ENCODE results near the gene A2M.
"Not testable (repeated sequence)": the region's sequence is repeated elsewhere in the genome, so short reads cannot be mapped to it uniquely, and the experiment has no call there.

The A2M gene

DNA sequence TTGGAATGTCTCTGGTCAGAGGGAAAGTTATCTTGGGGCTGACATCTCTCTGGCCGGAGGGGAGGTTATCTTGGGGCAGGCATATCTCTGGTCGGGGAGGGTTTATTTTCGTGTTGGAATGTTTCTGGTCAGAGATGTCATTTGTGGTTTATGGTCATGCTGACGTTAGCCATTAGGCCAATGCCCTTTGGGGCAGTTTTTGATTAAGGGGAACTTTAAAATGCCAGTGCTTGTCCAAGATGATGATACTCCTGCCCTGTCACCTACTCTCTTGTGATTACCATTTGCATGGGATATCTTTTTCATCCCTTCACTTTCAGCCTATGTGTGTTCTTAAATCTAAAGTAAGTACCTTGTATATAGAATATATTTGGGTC is 29.0 kb upstream of the A2M start:
- TF ChIP-seq, protein P1, sequence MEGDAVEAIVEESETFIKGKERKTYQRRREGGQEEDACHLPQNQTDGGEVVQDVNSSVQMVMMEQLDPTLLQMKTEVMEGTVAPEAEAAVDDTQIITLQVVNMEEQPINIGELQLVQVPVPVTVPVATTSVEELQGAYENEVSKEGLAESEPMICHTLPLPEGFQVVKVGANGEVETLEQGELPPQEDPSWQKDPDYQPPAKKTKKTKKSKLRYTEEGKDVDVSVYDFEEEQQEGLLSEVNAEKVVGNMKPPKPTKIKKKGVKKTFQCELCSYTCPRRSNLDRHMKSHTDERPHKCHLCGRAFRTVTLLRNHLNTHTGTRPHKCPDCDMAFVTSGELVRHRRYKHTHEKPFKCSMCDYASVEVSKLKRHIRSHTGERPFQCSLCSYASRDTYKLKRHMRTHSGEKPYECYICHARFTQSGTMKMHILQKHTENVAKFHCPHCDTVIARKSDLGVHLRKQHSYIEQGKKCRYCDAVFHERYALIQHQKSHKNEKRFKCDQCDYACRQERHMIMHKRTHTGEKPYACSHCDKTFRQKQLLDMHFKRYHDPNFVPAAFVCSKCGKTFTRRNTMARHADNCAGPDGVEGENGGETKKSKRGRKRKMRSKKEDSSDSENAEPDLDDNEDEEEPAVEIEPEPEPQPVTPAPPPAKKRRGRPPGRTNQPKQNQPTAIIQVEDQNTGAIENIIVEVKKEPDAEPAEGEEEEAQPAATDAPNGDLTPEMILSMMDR (IDR thresholded peaks at IDR 0.05; ENCODE audit: extremely low read depth, insufficient read depth, missing control alignments), result no peak
- DNase-seq (ENCODE audit: low spot score), result no peak
- in situ Hi-C loops (cut with MboI; ENCODE audit: low pct_unique_long_range_greater_than_20kb, low sequenced_read_pairs, unreplicated experiment), result no loop called here

DNA sequence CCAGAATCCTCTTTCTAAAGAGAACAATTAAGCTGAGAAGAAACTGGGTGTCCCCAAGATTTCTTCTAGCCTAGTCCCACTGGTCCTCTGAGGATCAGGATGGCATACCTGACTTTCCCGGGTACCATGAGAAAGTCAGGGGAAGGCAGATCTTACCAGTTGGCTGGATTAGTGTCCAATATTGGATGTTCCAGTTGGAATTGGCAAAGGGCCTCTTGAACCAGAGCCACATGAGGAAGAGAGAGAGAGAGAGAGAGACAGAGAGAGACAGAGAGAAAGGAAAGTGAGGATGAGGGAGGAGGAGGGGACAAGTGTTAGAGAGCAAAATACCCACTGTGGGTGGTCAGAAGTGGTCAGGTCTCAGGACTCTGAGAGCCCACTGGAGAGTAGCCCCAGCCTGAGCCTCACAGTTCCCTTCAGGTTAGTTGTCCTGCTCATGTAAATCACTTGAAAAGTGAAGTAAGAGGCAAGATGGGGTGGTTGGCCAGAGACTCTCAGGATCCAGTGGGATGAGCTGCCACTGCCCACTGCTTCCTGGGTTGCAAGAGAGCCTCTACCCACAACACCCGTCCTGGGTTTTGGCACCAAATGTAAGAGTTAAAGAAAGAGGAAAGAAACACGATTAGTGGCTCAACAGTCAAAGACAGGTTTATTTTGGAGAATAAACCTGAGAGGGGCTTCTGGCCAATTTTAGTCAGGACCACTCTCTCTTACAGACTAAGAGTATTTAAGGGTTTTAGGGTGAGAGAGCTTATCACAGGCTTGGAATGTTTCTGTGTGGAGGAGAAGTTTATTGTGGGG is 28.4 kb upstream of the A2M start:
- in situ Hi-C loops (cut with MboI; ENCODE audit: low pct_unique_long_range_greater_than_20kb, low sequenced_read_pairs, unreplicated experiment), result no loop called here
- no peak for DNase-seq (ENCODE audit: low spot score)
- TF ChIP-seq, protein P1 (IDR thresholded peaks at IDR 0.05; ENCODE audit: extremely low read depth, insufficient read depth, missing control alignments), result no peak

DNA sequence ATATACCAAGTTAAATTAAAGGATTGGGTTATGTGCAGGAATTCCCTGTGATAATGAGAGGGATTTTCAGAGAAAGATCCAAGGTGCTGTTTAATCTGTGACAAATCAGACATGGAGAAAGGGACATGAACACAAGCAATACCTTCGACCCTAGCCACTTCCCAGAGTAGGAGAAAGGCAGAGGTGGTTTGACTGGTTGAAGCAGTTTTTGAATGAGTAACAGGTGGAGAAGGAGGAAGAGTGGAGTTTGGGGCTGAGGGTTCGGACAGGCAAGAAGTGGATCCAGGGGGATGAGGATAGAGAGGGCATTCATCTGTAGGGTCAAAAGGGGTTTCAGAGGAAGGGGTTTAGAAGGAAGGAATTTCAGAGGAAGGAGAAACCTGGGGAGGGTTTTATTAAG is 27.4 kb upstream of the A2M start:
- no peak for DNase-seq (ENCODE audit: low spot score)
- TF ChIP-seq, protein P1 (IDR thresholded peaks at IDR 0.05; ENCODE audit: extremely low read depth, insufficient read depth, missing control alignments), result no peak
- in situ Hi-C loops (cut with MboI; ENCODE audit: low pct_unique_long_range_greater_than_20kb, low sequenced_read_pairs, unreplicated experiment), result no loop called here

DNA sequence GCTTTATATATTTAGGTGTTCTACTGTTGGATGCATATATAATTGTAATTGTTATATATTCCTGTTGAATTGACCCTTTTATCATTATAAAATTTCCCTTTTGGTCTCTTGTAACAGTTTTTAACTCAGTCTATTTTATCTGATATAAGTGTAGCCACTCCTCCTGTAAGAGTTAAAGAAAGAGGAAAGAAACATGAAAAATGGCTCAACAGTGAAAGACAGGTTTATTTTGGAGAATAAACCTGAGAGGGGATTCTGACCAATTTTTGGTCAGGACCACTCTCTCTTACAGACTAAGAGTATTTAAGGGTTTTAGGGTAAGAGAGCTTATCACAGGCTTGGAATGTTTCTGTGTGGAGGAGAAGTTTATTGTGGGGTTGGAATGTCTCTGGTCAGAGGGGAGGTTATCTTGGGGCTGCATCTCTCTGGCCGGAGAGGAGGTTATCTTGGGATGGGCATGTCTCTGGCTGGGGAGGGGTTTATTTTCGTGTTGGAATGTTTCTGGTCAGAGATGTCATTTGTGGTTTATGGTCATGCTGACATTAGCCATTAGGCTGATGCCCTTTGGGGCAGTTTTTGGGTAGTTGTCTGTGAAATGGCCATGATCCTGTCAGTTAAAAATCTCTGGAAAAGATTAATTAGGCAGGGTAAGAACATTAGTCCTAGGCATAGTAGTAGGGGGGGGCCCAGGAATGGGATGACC is 24.0 kb upstream of the A2M start:
- DNase-seq (ENCODE audit: low spot score); in situ Hi-C loops (cut with MboI; ENCODE audit: low pct_unique_long_range_greater_than_20kb, low sequenced_read_pairs, unreplicated experiment): not testable (repeated sequence)

DNA sequence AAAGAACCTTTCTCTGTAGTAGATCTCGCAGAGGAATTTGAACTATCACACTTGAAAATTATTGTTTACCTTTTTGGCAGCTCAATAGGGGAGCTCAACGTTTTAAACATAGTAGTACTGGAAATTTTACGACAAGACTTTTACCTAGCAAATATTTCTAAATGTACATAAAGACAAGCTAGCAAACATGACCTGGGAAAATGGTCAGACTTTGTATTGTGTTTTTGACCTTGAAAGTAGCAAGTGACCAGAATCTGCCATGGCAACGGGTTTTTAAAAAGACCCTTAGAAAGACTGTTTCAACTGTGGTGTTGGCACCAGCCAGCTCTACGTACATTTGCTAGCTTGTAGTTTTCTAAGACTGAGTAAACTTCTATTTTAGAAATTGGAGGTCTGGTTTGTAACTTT is 20.2 kb upstream of the A2M start:
- DNase-seq (ENCODE audit: low spot score), result no peak
- in situ Hi-C loops (cut with MboI; ENCODE audit: low pct_unique_long_range_greater_than_20kb, low sequenced_read_pairs, unreplicated experiment), result no loop called here
- TF ChIP-seq, protein P1 (IDR thresholded peaks at IDR 0.05; ENCODE audit: extremely low read depth, insufficient read depth, missing control alignments), result no peak

DNA sequence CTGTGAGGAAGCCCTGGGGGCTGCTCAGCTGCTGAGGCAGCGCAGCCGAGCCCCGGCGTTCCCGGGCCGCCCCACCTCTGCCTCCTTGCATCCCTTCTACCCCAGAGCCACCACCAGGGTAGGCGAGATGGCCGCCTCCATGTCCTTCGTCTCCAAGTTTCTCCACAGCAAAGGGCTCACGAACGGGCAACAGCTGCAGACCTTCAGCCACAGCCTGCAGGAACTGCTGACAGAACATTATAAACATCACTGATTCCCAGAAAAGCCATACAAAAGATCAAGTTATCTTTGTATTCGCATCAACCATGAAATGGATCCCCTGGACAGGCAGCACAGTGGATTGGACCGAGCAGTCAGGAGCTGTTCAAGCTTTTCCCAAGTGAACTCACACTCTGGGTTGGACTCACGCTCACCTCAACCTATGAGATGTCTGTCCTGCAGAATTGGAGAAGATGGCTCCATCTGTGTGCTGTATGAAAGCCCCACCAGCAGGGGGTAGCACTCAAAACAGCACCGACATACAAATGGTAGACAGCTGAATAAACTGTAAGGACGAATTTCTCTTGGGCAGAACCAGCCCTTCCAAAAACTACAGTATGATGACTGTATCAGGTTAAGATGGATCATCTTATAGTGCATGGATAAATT is 19.4 kb upstream of the A2M start:
- in situ Hi-C loops (cut with MboI; ENCODE audit: low pct_unique_long_range_greater_than_20kb, low sequenced_read_pairs, unreplicated experiment), result no loop called here
- TF ChIP-seq, protein P1 (IDR thresholded peaks at IDR 0.05; ENCODE audit: extremely low read depth, insufficient read depth, missing control alignments), result peak; percentile 52
- peak; percentile 39 for DNase-seq (ENCODE audit: low spot score)

All from GM13977 (cell line).